HepG2 (cell line): ENCODE data around the gene KMT2D. TPM values are rescaled to one million over a fixed set of nuclear protein-coding genes. Genes with fewer than 3 reads are reported as not detected.
A peak's percentile ranks its signal among the peaks of the same experiment; 100 is the strongest.

Experiments
- ATAC-seq: fragments of 200-7000 bp; cut with Tn5 transposase; 3 replicates; pipeline ENCODE4 v1.9.1; 2020; ENCODE audit warnings: mild to moderate bottlenecking, moderate library complexity
- BruUV-seq: library from RNA; stranded (reverse); fragments of 400-500 nt; replicated peaks from 2 replicates; lab custom pipeline; 2021; lab: Mats Ljungman, UMichigan
- CTCF ChIA-PET: fragments of 300-600 bp; formaldehyde crosslinking; extraction: SDS; loops from one replicate; lab custom pipeline; 2021; ENCODE audit warnings: low total read pairs, inconsistent platforms, low intra/inter-chr PET ratio; lab: Yijun Ruan, JAX
- POLR2A ChIA-PET: fragments of 350-600 bp; sonication (Branson Sonifier 250); formaldehyde crosslinking; loops from one replicate; lab custom pipeline; 2020; ENCODE audit warnings: antibody characterized with exemption, inconsistent platforms; lab: Yijun Ruan, JAX
- DNase-seq: peaks from one replicate; pipeline ENCODE4 v3.0.0-alpha.2; 2015; ENCODE audit warnings: low spot score
- FAIRE-seq: peaks from 3 replicates; lab custom pipeline; 2011; peaks lifted over from hg19 to GRCh38; lab: Jason Lieb, UNC
- H2AFZ ChIP-seq: one replicate; pipeline ENCODE4 v1.6.1; 2011; ENCODE audit warnings: low read length, inconsistent platforms
- H3K27ac ChIP-seq: fragments of 300-600 bp; 3 replicates; pipeline ENCODE4 v1.8.0; 2011; ENCODE audit warnings: mixed run types, mild to moderate bottlenecking, mixed read lengths, low read length, inconsistent platforms; ENCODE audit not compliant: insufficient read depth; ENCODE audit errors: extremely low read length
- H3K27me3 ChIP-seq, 2 experiments: fragments of 200-600 bp in 1 of 2; 2 replicates in 1 of 2; 3 replicates in 1 of 2; pipeline versions ENCODE4 v1.6.0 to v1.8.0; 2011; ENCODE audit warnings: low read length in 2 of 2, mild to moderate bottlenecking in 2 of 2, moderate library complexity in 2 of 2, inconsistent platforms in 1 of 2; ENCODE audit not compliant: insufficient read depth in 2 of 2, control insufficient read depth in 1 of 2
- H3K36me3 ChIP-seq, 2 experiments: fragments of 200-600 bp in 1 of 2; replicated peaks in 1 of 2; 2 replicates in 1 of 2; 3 replicates in 1 of 2; pipeline versions ENCODE4 v1.5.1 to v1.8.0; 2011; ENCODE audit warnings: low read length in 2 of 2, inconsistent platforms in 1 of 2; ENCODE audit not compliant: insufficient read depth in 2 of 2, control insufficient read depth in 1 of 2
- H3K4me1 ChIP-seq: 2 replicates; pipeline ENCODE4 v1.5.1; 2012; ENCODE audit warnings: low read length, inconsistent platforms; ENCODE audit not compliant: insufficient read depth
- H3K4me2 ChIP-seq: 2 replicates; pipeline ENCODE4 v1.6.0; 2011; ENCODE audit warnings: low read depth, low read length, inconsistent platforms
- H3K4me3 ChIP-seq, 3 experiments: fragments of 200-600 bp in 1 of 3; sonication (generic), shearing (Covaris generic) in 1 of 3; replicated peaks in 1 of 3; 2 replicates each; pipeline ENCODE4 v1.5.1; 2011 to 2016; ENCODE audit warnings: low read length in 3 of 3, inconsistent platforms in 2 of 3, low read depth in 2 of 3, mild to moderate bottlenecking in 2 of 3, control low read depth in 1 of 3, mixed read lengths in 1 of 3; ENCODE audit not compliant: insufficient read depth in 1 of 3
- H3K79me2 ChIP-seq: one replicate; pipeline ENCODE4 v1.6.1; 2011; ENCODE audit warnings: low read length, inconsistent platforms; ENCODE audit not compliant: insufficient read depth
- H3K9ac ChIP-seq: 2 replicates; pipeline ENCODE4 v1.6.0; 2011; ENCODE audit warnings: mild to moderate bottlenecking, low read depth, low read length, inconsistent platforms; ENCODE audit not compliant: insufficient read depth
- H3K9me3 ChIP-seq: 2 replicates; pipeline ENCODE4 v1.5.1; 2012; ENCODE audit warnings: mild to moderate bottlenecking, low read length
- H4K20me1 ChIP-seq: 2 replicates; pipeline ENCODE4 v1.6.0; 2011; ENCODE audit warnings: inconsistent platforms, mild to moderate bottlenecking, low read length, moderate library complexity; ENCODE audit not compliant: insufficient read depth
- ATF3 ChIP-seq: sonication (generic); formaldehyde crosslinking; IDR thresholded peaks from 2 replicates; pipeline ENCODE4 v1.4.0; 2020; ENCODE audit warnings: missing genetic modification reagents
- EP300 ChIP-seq, 3 experiments: sonication (generic) in 1 of 3; formaldehyde crosslinking in 1 of 3; IDR thresholded peaks; 2 replicates each; pipeline versions ENCODE4 v1.5.1 to v1.6.1; 2011 to 2020; ENCODE audit warnings: low read depth in 2 of 3, low read length in 2 of 3, borderline replicate concordance in 1 of 3, improper control_type of control experiment in 1 of 3, mild to moderate bottlenecking in 1 of 3, missing genetic modification reagents in 1 of 3, moderate library complexity in 1 of 3
- MATR3 ChIP-seq: sonication (generic); formaldehyde crosslinking; IDR thresholded peaks from 2 replicates; pipeline ENCODE4 v1.4.0; 2020; ENCODE audit warnings: missing genetic modification reagents
- NCOR1 ChIP-seq: fragments of 200-600 bp; sonication (generic); IDR thresholded peaks from 2 replicates; pipeline ENCODE4 v1.7.0; 2017; ENCODE audit warnings: antibody characterized with exemption, low read length, borderline replicate concordance
- SALL2 ChIP-seq: sonication (generic); formaldehyde crosslinking; IDR thresholded peaks from 2 replicates; pipeline ENCODE4 v1.8.1; 2023; ENCODE audit warnings: mild to moderate bottlenecking, missing genetic modification reagents, inconsistent platforms
- SAP130 ChIP-seq: IDR thresholded peaks from 2 replicates; pipeline ENCODE4 v1.6.1; 2016; ENCODE audit warnings: low read depth
- SNRNP70 ChIP-seq: fragments of 200-400 bp; formaldehyde crosslinking; IDR thresholded peaks from 2 replicates; pipeline ENCODE4 v1.6.1; 2017; ENCODE audit warnings: mild to moderate bottlenecking, low read depth, low read length, moderate library complexity
- ZNF207 ChIP-seq: fragments of 450-650 bp; IDR thresholded peaks from 2 replicates; pipeline ENCODE4 v1.6.1; 2016; ENCODE audit warnings: antibody characterized with exemption, borderline replicate concordance
- ZNF672 ChIP-seq: sonication (generic); formaldehyde crosslinking; IDR thresholded peaks from 2 replicates; pipeline ENCODE4 v1.8.1; 2022; ENCODE audit warnings: missing genetic modification reagents
- WGBS: methylation state at CpG from one replicate; pipeline ENCODE4 v1.1.6; 2017; ENCODE audit warnings: low lambda C conversion rate; 5-methylcytosine and 5-hydroxymethylcytosine counted together
- in situ Hi-C: cut with HindIII; loops from 2 replicates; pipeline ENCODE4 v1.10.0; 2017; ENCODE audit warnings: low pct_unique_long_range_greater_than_20kb; ENCODE audit not compliant: extremely low pct_ligation_motif_present
- intact Hi-C: fragments of 100-400 bp; cut with micrococcal nuclease; formaldehyde crosslinking; loops from one replicate; pipeline ENCODE4 v1.10.0; 2022; ENCODE audit not compliant: unreplicated experiment
- polyA plus RNA-seq, 8 experiments: library from polyadenylated mRNA; depleted of rRNA in 3 of 8; stranded (reverse) in 7 of 8; unstranded in 1 of 8; fragments of >200 nt; fragmentation: Illumina TruSeq in 4 of 8; extraction: Trizol in 4 of 8; gene quantifications; 2 replicates each; pipeline versions ENCODE4 v1.2.1 to v1.2.3, GENCODE V29; 2011 to 2016; ENCODE audit warnings: low read depth in 4 of 8, missing spikeins in 1 of 8, mixed read lengths in 1 of 8; ENCODE audit not compliant: insufficient read depth in 1 of 8
- total RNA-seq, 5 experiments: library from RNA; depleted of rRNA; stranded (reverse); fragments of >200 nt; fragmentation: Illumina TruSeq; extraction: Trizol; gene quantifications; 2 replicates each; pipeline ENCODE4 v1.2.3, GENCODE V29; 2016; ENCODE audit warnings: low read depth in 1 of 5

Gene KMT2D
- total and polyA plus RNA-seq, 2 of the 13 experiments (the other 11 are each of a cell fraction or from before 2014, with no cell fraction given): 8.1 to 10.4 TPM

DNA sequence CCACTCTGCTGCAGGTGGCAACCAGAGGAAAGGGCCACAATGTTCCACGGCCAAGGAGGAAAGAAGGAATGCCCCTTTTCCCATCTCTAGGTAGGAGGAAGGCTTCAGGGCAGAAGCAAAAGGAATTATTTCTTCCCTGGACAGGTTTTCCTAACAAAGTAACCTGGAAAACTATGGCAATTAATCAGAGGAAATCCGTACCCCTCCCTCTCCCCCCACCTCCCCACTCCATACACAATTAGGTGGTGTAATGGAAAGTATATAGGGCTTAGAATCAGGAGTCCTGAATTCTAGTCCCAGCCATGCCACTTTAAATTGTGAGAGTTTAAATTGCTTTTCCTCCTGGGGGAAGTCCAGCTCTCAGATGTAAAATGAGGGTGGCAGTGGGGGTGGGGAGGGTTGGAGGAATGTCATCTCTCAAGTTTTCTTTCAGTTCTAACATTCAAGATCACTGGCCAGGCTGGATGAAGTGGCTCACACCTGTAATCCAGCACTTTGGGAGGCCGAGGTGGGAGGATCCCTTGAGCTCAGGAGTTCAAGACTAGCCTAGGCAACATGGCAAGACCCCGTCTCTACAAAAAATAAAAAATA, 32.3 kb upstream of the KMT2D start:
- POLR2A ChIA-PET: interaction anchor here (0.9 to 2.0 kb wide), 3 partner anchors 17 to 37 kb away, joined by 4 to 5 read pairs (median 5); no protein-coding TSS in a partner anchor
- Histone ChIP-seq H3K9me3 (no peaks in the 10 kb centered on the region), H3K27me3 (peaks cover 12 to 67% of the 10 kb centered on the region in 2 experiments; a peak in 4 of 5 replicates), H3K27ac (no peak overlapping the region), H3K9ac (no peak overlapping the region), H2AFZ (no peak overlapping the region), H3K4me2 (peak overlapping the region; percentile 94), H3K79me2 (no peaks in the 10 kb centered on the region), H4K20me1 (peaks cover 5% of the 10 kb centered on the region; the same call in 1 of the 2 replicates), H3K36me3 (peaks cover 0 to 6% of the 10 kb centered on the region in 2 experiments; a peak in 1 of 5 replicates), H3K4me3 (peak overlapping the region in 2 of 3 experiments; percentile 50 to 70; a peak in 3 of 6 replicates), H3K4me1 (peaks cover 50% of the 10 kb centered on the region)
- 13% methylated on average over 3 of the region's 4 CpGs for WGBS
- no peak for FAIRE-seq
- in situ Hi-C loops: no loop called here
- no peak for ATAC-seq
- CTCF ChIA-PET: interaction anchor here (0.9 kb wide), 1 partner anchor 29 kb away, joined by 3 read pairs; no protein-coding TSS in a partner anchor
- intact Hi-C loops: no loop called here
- TF ChIP-seq ZNF207 (no peak), MATR3 (CRISPR knock-in tag) (no peak), NCOR1 (no peak), ATF3 (no peak), SAP130 (no peak), SNRNP70 (no peak), ZNF672 (CRISPR knock-in tag) (no peak), EP300 (IDR thresholded peaks at IDR 0.05; ENCODE audit: low read depth in 2 of 2, low read length in 2 of 2) (no peak), EP300 (CRISPR knock-in tag; IDR thresholded peaks at IDR 0.05; ENCODE audit: borderline replicate concordance) (no peak), SALL2 (CRISPR knock-in tag) (no peak)
- BruUV-seq: no TSS peak
- no peak for DNase-seq
